Heart right ventricle (tissue), 16 donors: ENCODE results near the gene DOCK2. TPM values are rescaled to one million over a fixed set of nuclear protein-coding genes. Genes with fewer than 3 reads are reported as not detected.

Experiments
- ATAC-seq, 8 donors: fragments of 200-7000 bp; cut with Tn5 transposase; one replicate each; pipeline ENCODE4 v1.9.1; 2020; ENCODE audit warnings: mild to moderate bottlenecking in 8 of 8, moderate library complexity in 8 of 8, moderate number of reproducible peaks in 1 of 8
- DNase-seq, 2 donors: peaks; one replicate each; pipeline ENCODE4 v3.0.0-alpha.2; 2020
- H3K27ac ChIP-seq, 10 donors: fragments of 200-600 bp; sonication (generic) in 2 of 10; one replicate each; pipeline versions ENCODE4 v1.5.0 to v1.8.0; 2020 to 2022; ENCODE audit warnings: mild to moderate bottlenecking in 3 of 10
- H3K27me3 ChIP-seq, 7 donors: fragments of 200-600 bp; one replicate each; pipeline ENCODE4 v1.8.0; 2021 to 2022; ENCODE audit warnings: mild to moderate bottlenecking in 2 of 7
- H3K36me3 ChIP-seq, 9 donors: fragments of 200-600 bp; sonication (generic) in 1 of 9; one replicate each; pipeline versions ENCODE4 v1.5.0 to v1.8.0; 2020 to 2022; ENCODE audit warnings: mild to moderate bottlenecking in 2 of 9
- H3K4me1 ChIP-seq, 9 donors: fragments of 200-600 bp; sonication (generic) in 1 of 9; one replicate each; pipeline versions ENCODE4 v1.5.0 to v1.8.0; 2020 to 2022; ENCODE audit warnings: mild to moderate bottlenecking in 4 of 9
- H3K4me3 ChIP-seq, 10 donors: fragments of 200-600 bp; sonication (generic) in 2 of 10; one replicate each; pipeline versions ENCODE4 v1.5.0 to v1.8.0; 2020 to 2022; ENCODE audit warnings: mild to moderate bottlenecking in 7 of 10, moderate library complexity in 2 of 10
- H3K9me3 ChIP-seq, 11 donors: fragments of 200-600 bp in 10 of 11; sonication (generic) in 2 of 11; one replicate each; pipeline versions ENCODE4 v1.5.0 to v1.8.0; 2013 to 2022; ENCODE audit warnings: mild to moderate bottlenecking in 2 of 11, control low read depth in 1 of 11, moderate library complexity in 1 of 11
- WGBS, 2 donors: extraction: QIAGEN DNeasy Blood & Tissue Kit; methylation state at CpG; one replicate each; pipeline ENCODE4 v1.1.7; 2013; ENCODE audit warnings: inconsistent platforms in 1 of 2; 5-methylcytosine and 5-hydroxymethylcytosine counted together
- intact Hi-C, 10 donors: fragments of 100-400 bp; cut with DNase I; formaldehyde crosslinking; loops; one replicate each; pipeline versions ENCODE4 v1.11.1 to v1.14.2; 2022
- polyA plus RNA-seq, 2 donors: library from polyadenylated mRNA; stranded (reverse); fragments of 200-250 nt; gene quantifications; one replicate each; pipeline ENCODE4 v1.2.3, GENCODE V29; 2013
- total RNA-seq, 10 donors: library from RNA; stranded (reverse); fragmentation: NEBNext Ultra II Directional in 3 of 10; extraction: Animal tissue kit (Norgen Biotek cat#: 25700) in 3 of 10; gene quantifications; one replicate each; pipeline versions ENCODE4 v1.2.1 to v1.2.4, GENCODE V29; 2021 to 2023
- TF ChIP-seq, protein P1 (sequence below), 9 donors: fragments of 200-600 bp; sonication (generic) in 2 of 9; IDR thresholded peaks; one replicate each; pipeline versions ENCODE4 v1.5.0 to v1.8.0; 2021 to 2022; ENCODE audit warnings: antibody characterized with exemption in 9 of 9, mild to moderate bottlenecking in 5 of 9, moderate library complexity in 1 of 9
- donor health status: Arrhythmogenic right ventricular cardiomyopathy.
- donor health status: ischemic (EF 13 %, LVEDD 7.1; RV severe dilation, severe dysfunction).
- donor health status: healthy with polysubstance abuse.
- donor health status: DM: no; HTN: yes; CAD: no.
- donor health status: DM: no; HTN: no; CAD: no.
- donor health status: ischemic (EF 25% LVEDD 6.9; RV normal size, moderate dysfunction).
- donor health status: ischemic (EF 25% LVEDD 5.7; RV mildly dilated, moderate dysfunction).
- donor health status: healthy.
- donor health status: DM: yes; HTN: yes; CAD: no.
- donor health status: Ischemic cardiomyopathy.
- donor health status: ischemic (EF 35%, LVEDD 5.7; RV mildly dilated, moderate dysfunction).
- donor health status: nonischemic (EF 11% LVEDD 7.7; RV severe dilation, severe dysfunction).
- donor health status: DM: yes; HTN: yes; CAD: no.
- donor health status: PGD.
- donor health status: ischemic (EF 29% LVEDD 5.4; RV normal size, mild dysfunction).
- donor health status: nonischemic (EF 23%, LVEDD 6.1; RV moderate dilation, normal function).

The DOCK2 gene
- total and polyA plus RNA-seq, 12 donors, result 1.2 to 24.6 (median 4.2) TPM

DNA sequence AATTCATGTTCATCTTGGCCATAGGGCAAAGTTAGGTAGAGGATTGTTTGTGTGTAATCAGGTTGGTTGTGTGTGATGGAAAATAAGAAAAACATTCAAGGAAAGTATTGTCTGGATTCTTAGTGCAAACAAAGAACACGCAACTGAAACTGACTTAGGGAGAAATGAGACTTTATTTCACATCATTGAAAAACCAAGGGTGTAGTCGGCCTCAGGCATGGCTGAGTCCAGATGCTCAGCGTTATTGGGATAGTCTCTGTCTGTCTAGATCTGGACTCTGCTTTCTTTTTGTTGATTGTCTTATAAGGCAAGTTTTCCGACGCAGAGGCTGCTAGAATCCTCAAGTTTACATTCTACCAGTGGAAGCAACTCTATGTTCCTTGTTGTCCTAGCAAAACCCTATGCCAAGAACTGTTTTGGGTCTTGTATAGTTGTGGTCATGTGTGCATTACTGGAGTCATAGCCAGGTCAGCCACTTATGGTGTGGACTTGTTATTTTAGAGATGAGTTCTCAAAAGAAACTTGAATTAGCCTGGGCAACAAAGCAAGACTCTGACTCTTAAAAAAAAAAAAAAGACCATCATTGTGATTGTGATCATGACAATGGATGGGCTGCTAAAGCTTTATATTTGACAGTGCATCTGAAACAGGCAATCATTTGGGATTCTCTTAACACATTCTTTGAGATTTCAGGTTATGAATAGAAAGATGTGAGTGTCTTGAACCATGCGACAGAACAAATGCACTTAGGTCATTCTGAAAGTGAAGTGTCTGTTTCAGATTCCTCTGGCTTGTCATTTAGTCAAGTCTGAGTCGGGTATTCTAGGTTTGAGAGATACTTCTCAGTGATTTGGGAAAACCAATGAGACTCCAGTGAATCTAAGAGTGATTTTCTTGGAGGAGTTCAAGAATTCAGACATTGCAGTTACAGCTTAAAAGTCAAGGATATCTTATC, 82.6 kb downstream of the DOCK2 start:
- peaks cover 0 to 6% (median 0%) of the 10 kb centered on the region in 11 donors for H3K9me3 ChIP-seq
- WGBS, 2 donors, result 76 to 78% methylated on average over 7 of the region's 7 CpGs
- no peak overlapping the region for H3K4me3 ChIP-seq
- H3K27me3 ChIP-seq, result peaks cover 0 to 10% (median 0%) of the 10 kb centered on the region in 7 donors
- ATAC-seq, result no peak
- intact Hi-C loops, result no loop called here
- H3K4me1 ChIP-seq, result peaks cover 0 to 23% (median 0%) of the 10 kb centered on the region in 9 donors
- TF ChIP-seq, protein P1, sequence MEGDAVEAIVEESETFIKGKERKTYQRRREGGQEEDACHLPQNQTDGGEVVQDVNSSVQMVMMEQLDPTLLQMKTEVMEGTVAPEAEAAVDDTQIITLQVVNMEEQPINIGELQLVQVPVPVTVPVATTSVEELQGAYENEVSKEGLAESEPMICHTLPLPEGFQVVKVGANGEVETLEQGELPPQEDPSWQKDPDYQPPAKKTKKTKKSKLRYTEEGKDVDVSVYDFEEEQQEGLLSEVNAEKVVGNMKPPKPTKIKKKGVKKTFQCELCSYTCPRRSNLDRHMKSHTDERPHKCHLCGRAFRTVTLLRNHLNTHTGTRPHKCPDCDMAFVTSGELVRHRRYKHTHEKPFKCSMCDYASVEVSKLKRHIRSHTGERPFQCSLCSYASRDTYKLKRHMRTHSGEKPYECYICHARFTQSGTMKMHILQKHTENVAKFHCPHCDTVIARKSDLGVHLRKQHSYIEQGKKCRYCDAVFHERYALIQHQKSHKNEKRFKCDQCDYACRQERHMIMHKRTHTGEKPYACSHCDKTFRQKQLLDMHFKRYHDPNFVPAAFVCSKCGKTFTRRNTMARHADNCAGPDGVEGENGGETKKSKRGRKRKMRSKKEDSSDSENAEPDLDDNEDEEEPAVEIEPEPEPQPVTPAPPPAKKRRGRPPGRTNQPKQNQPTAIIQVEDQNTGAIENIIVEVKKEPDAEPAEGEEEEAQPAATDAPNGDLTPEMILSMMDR (IDR thresholded peaks at IDR 0.05), result no peak
- no peak for DNase-seq
- H3K27ac ChIP-seq, result no peak overlapping the region
- peaks cover 0 to 100% (median 0%) of the 10 kb centered on the region in 9 donors for H3K36me3 ChIP-seq

- DNase-seq, result no peak
Observed at GRCh38 chr5:169721771-169722170, 84.7 kb downstream of the DOCK2 start.

DNA sequence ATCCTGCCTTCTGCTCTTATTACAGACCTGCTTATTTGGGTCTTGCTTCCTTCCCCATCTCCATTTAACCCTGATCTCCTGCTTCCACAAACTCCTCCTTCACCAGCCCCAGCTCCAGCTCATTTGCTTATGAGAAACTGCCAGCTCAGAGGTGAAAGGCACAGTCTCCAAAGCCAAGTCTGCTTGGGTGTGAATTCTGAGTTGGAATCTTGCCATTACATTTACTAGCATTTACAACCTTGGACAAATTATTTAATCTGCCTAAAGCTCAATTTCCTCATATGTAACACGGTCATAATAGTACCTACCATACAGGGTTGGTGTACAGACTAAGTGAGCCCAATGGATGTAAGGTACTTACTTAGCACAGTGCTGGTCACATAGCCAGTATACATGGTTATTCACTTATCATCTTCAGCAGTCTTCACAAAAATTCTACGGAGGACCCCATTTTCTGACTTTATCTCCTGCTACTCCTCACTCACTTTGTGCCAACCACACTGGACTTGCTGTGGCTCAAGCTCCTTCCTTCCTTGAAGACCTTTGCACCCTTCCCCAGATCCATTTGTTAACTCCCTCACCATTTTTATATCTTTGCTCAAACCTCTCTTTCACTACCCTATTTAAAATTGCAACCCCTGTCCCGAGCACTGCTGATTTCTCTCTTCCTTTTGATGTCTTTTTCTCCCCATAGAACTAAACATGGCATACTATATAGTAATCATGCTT, 86.2 kb downstream of the DOCK2 start:
- no peak overlapping the region for H3K27ac ChIP-seq
- H3K4me3 ChIP-seq, result no peak overlapping the region
- intact Hi-C loops, result no loop called here
- peaks cover 0 to 10% (median 0%) of the 10 kb centered on the region in 7 donors for H3K27me3 ChIP-seq
- DNase-seq, result no peak
- no peak for ATAC-seq
- 74 to 75% methylated on average over 3 of the region's 3 CpGs for WGBS, 2 donors
- peaks cover 0 to 89% (median 0%) of the 10 kb centered on the region in 9 donors for H3K36me3 ChIP-seq
- peaks cover 0 to 6% (median 0%) of the 10 kb centered on the region in 11 donors for H3K9me3 ChIP-seq
- TF ChIP-seq, protein P1 (IDR thresholded peaks at IDR 0.05), result no peak
- no peaks in the 10 kb centered on the region for H3K4me1 ChIP-seq

More at GRCh38 chr5:169721771-169722170, 84.7 kb downstream of the DOCK2 start:
- peaks cover 0 to 6% (median 0%) of the 10 kb centered on the region in 11 donors for H3K9me3 ChIP-seq
- H3K27ac ChIP-seq, result no peak overlapping the region
- TF ChIP-seq, protein P1 (IDR thresholded peaks at IDR 0.05), result no peak
- H3K27me3 ChIP-seq, result peaks cover 0 to 10% (median 0%) of the 10 kb centered on the region in 7 donors
- ATAC-seq, result no peak
- WGBS, 2 donors, result 86 to 87% methylated on average over 2 of the region's 2 CpGs
- peaks cover 0 to 11% (median 0%) of the 10 kb centered on the region in 9 donors for H3K4me1 ChIP-seq
- H3K36me3 ChIP-seq, result peaks cover 0 to 92% (median 0%) of the 10 kb centered on the region in 9 donors
- no peak overlapping the region for H3K4me3 ChIP-seq
- intact Hi-C loops, result no loop called here
